HepG2 (cell line): ENCODE data around the gene ZNRD2. TPM values are rescaled to one million over a fixed set of nuclear protein-coding genes. Genes with fewer than 3 reads are reported as not detected.

Experiments used
- ASH2L ChIP-seq: fragments of 300-600, 200-600 bp; sonication (generic); IDR thresholded peaks from 2 replicates; pipeline ENCODE4 v1.7.0; 2017; ENCODE audit warnings: low read depth, mild to moderate bottlenecking, moderate library complexity, mixed read lengths, low read length; ENCODE audit not compliant: insufficient read length
- FOXP4 ChIP-seq: sonication (generic); formaldehyde crosslinking; IDR thresholded peaks from 2 replicates; pipeline ENCODE4 v1.4.0; 2020; ENCODE audit warnings: missing genetic modification reagents
- HOXA9 ChIP-seq: sonication (generic); formaldehyde crosslinking; IDR thresholded peaks from 2 replicates; pipeline ENCODE4 v1.8.1; 2022; ENCODE audit warnings: missing genetic modification reagents, mild to moderate bottlenecking, moderate library complexity, borderline replicate concordance
- IRF1 ChIP-seq: sonication (generic); formaldehyde crosslinking; IDR thresholded peaks from 2 replicates; pipeline ENCODE4 v1.4.0; 2020; ENCODE audit warnings: low read depth, mild to moderate bottlenecking, missing genetic modification reagents
- MXI1 ChIP-seq: IDR thresholded peaks from 3 replicates; pipeline ENCODE4 v1.6.1; 2012; ENCODE audit warnings: low read depth, low read length, inconsistent platforms, borderline replicate concordance
- PAWR ChIP-seq: sonication (generic); formaldehyde crosslinking; IDR thresholded peaks from 2 replicates; pipeline ENCODE4 v1.4.0; 2020; ENCODE audit warnings: missing genetic modification reagents, mild to moderate bottlenecking, borderline replicate concordance
- PBX2 ChIP-seq: IDR thresholded peaks from 2 replicates; pipeline ENCODE4 v1.6.1; 2016; ENCODE audit warnings: control low read depth
- RBM39 ChIP-seq: fragments of 200-400 bp; formaldehyde crosslinking; IDR thresholded peaks from one replicate; pipeline ENCODE4 v1.6.1; 2018; ENCODE audit warnings: antibody characterized with exemption, mild to moderate bottlenecking, low read depth, low read length; ENCODE audit not compliant: poor library complexity, severe bottlenecking
- RCOR2 ChIP-seq: IDR thresholded peaks from 2 replicates; pipeline ENCODE4 v1.6.1; 2016; ENCODE audit warnings: missing biosample characterization, missing genetic modification reagents
- RFX5 ChIP-seq: IDR thresholded peaks from 2 replicates; pipeline ENCODE4 v1.6.1; 2011; ENCODE audit warnings: low read depth, low read length, improper control_type of control experiment
- SIX1 ChIP-seq: sonication (generic); formaldehyde crosslinking; IDR thresholded peaks from 2 replicates; pipeline ENCODE4 v1.4.0; 2020; ENCODE audit warnings: missing genetic modification reagents, borderline replicate concordance
- TARDBP ChIP-seq: sonication (generic); formaldehyde crosslinking; IDR thresholded peaks from 2 replicates; pipeline ENCODE4 v1.8.0; 2022; ENCODE audit warnings: mild to moderate bottlenecking, missing genetic modification reagents
- TFDP1 ChIP-seq: IDR thresholded peaks from 2 replicates; pipeline ENCODE4 v1.6.1; 2016; ENCODE audit warnings: missing compliant biosample characterization, missing genetic modification reagents, borderline replicate concordance
- ZFP37 ChIP-seq: sonication (generic); formaldehyde crosslinking; IDR thresholded peaks from 2 replicates; pipeline ENCODE4 v1.4.0; 2020; ENCODE audit warnings: missing genetic modification reagents, borderline replicate concordance
- ZNF709 ChIP-seq: sonication (generic); formaldehyde crosslinking; IDR thresholded peaks from 2 replicates; pipeline ENCODE4 v1.5.0; 2020; ENCODE audit warnings: mild to moderate bottlenecking, missing genetic modification reagents
- ZNF749 ChIP-seq: sonication (generic); formaldehyde crosslinking; IDR thresholded peaks from 2 replicates; pipeline ENCODE4 v1.8.0; 2022; ENCODE audit warnings: mild to moderate bottlenecking, missing genetic modification reagents, moderate library complexity, borderline replicate concordance
- ZNF766 ChIP-seq: sonication (generic); formaldehyde crosslinking; IDR thresholded peaks from 2 replicates; pipeline ENCODE4 v1.5.0; 2020; ENCODE audit warnings: missing genetic modification reagents, borderline replicate concordance
- polyA plus RNA-seq, 8 experiments: library from polyadenylated mRNA; depleted of rRNA in 3 of 8; stranded (reverse) in 7 of 8; unstranded in 1 of 8; fragments of >200 nt; fragmentation: Illumina TruSeq in 4 of 8; extraction: Trizol in 4 of 8; gene quantifications; 2 replicates each; pipeline versions ENCODE4 v1.2.1 to v1.2.3, GENCODE V29; 2011 to 2016; ENCODE audit warnings: low read depth in 4 of 8, missing spikeins in 1 of 8, mixed read lengths in 1 of 8; ENCODE audit not compliant: insufficient read depth in 1 of 8
- total RNA-seq, 5 experiments: library from RNA; depleted of rRNA; stranded (reverse); fragments of >200 nt; fragmentation: Illumina TruSeq; extraction: Trizol; gene quantifications; 2 replicates each; pipeline ENCODE4 v1.2.3, GENCODE V29; 2016; ENCODE audit warnings: low read depth in 1 of 5
- TF ChIP-seq, protein P1 (sequence below): IDR thresholded peaks from 2 replicates; pipeline ENCODE4 v1.6.1; 2018; ENCODE audit warnings: missing genetic modification reagents, mild to moderate bottlenecking, missing compliant biosample characterization
- TF ChIP-seq, protein P2 (sequence below): sonication (generic); formaldehyde crosslinking; IDR thresholded peaks from 2 replicates; pipeline ENCODE4 v1.4.0; 2020; ENCODE audit warnings: missing genetic modification reagents, borderline replicate concordance

ZNRD2 gene
- total and polyA plus RNA-seq, 2 of the 13 experiments (the other 11 are each of a cell fraction or from before 2014, with no cell fraction given): 29.2 to 34.0 TPM

DNA sequence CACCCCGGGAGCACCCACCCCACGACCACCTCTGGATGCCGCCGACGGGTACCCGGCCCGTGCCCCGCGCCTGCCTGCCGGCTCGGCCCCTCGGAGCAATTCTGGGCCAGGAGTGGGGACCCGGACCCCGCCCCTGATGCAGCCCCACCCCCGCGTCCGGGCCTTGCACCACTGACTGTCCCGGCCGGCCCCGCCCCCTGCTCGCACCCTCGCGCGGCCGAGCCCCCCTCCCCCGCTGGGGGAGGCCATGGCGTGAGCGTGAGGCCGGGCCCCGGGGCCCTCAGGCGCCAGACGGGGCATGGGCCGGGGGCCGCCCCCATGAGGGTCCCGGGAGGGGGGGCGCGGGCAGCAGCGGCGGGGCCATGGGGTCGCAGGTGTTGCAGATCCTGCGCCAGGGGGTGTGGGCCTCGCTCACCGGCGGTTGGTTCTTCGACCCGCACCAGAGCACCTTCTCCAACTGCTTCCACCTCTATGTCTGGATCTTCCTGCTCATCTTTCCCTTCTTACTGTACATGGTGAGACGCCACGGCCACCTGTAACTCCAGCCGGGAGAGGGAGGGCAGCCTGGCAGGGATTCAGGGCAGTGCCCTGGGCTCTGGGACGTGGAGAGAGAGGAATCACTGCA is 45.8 kb downstream of the ZNRD2 start (continued):
- TF ChIP-seq HOXA9 (CRISPR knock-in tag): no peak
- TF ChIP-seq MXI1: 0 out of 3 replicates have a peak, but pooled peaks have one; percentile 4
- peak; percentile 29 for TF ChIP-seq ASH2L
- TF ChIP-seq ZNF749 (CRISPR knock-in tag): 0 out of 2 replicates have a peak, but pooled peaks have one; percentile 50
- TF ChIP-seq PAWR (CRISPR knock-in tag): no peak
- 0 out of 2 replicates have a peak, but pooled peaks have one; percentile 3 for TF ChIP-seq FOXP4 (CRISPR knock-in tag)
- TF ChIP-seq TFDP1 (CRISPR knock-in tag): 0 out of 2 replicates have a peak, but pooled peaks have one; percentile 10
- TF ChIP-seq SIX1 (CRISPR knock-in tag): no peak
- TF ChIP-seq ZNF709 (CRISPR knock-in tag): 0 out of 2 replicates have a peak, but pooled peaks have one; percentile 52
- no peak for TF ChIP-seq ZNF766 (CRISPR knock-in tag)
- 0 out of 2 replicates have a peak, but pooled peaks have one; percentile 39 for TF ChIP-seq TARDBP
- no peak for TF ChIP-seq PBX2 (CRISPR knock-in tag)
- no peak for TF ChIP-seq RCOR2 (CRISPR knock-in tag)
- no peak for TF ChIP-seq ZFP37 (CRISPR knock-in tag)
- TF ChIP-seq RBM39: peak; percentile 65
- no peak for TF ChIP-seq RFX5
- no peak for TF ChIP-seq IRF1
- TF ChIP-seq, protein P1, sequence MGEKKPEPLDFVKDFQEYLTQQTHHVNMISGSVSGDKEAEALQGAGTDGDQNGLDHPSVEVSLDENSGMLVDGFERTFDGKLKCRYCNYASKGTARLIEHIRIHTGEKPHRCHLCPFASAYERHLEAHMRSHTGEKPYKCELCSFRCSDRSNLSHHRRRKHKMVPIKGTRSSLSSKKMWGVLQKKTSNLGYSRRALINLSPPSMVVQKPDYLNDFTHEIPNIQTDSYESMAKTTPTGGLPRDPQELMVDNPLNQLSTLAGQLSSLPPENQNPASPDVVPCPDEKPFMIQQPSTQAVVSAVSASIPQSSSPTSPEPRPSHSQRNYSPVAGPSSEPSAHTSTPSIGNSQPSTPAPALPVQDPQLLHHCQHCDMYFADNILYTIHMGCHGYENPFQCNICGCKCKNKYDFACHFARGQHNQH (CRISPR knock-in tag): no peak
- TF ChIP-seq, protein P2, sequence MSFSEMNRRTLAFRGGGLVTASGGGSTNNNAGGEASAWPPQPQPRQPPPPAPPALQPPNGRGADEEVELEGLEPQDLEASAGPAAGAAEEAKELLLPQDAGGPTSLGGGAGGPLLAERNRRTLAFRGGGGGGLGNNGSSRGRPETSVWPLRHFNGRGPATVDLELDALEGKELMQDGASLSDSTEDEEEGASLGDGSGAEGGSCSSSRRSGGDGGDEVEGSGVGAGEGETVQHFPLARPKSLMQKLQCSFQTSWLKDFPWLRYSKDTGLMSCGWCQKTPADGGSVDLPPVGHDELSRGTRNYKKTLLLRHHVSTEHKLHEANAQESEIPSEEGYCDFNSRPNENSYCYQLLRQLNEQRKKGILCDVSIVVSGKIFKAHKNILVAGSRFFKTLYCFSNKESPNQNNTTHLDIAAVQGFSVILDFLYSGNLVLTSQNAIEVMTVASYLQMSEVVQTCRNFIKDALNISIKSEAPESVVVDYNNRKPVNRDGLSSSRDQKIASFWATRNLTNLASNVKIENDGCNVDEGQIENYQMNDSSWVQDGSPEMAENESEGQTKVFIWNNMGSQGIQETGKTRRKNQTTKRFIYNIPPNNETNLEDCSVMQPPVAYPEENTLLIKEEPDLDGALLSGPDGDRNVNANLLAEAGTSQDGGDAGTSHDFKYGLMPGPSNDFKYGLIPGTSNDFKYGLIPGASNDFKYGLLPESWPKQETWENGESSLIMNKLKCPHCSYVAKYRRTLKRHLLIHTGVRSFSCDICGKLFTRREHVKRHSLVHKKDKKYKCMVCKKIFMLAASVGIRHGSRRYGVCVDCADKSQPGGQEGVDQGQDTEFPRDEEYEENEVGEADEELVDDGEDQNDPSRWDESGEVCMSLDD (CRISPR knock-in tag): no peak
